HG03354 (cell line): ENCODE measurements around the gene SPATA13.

Experiments
- ATAC-seq: cut with Tn5 transposase; IDR thresholded peaks from one replicate; pipeline ENCODE4 v1.9.1; 2021; ENCODE audit warnings: mild to moderate bottlenecking; ENCODE audit not compliant: unreplicated experiment, poor library complexity, severe bottlenecking

The SPATA13 gene

GRCh38 chr13:24135674-24136300 is 24.7 kb upstream of the SPATA13 start:
- ATAC-seq: no peak

- no peak for ATAC-seq
These were observed 21.6 kb upstream of the SPATA13 start for GRCh38 chr13:24138911-24139310.

GRCh38 chr13:24141333-24141910 is 19.1 kb upstream of the SPATA13 start:
- ATAC-seq: no peak

- no peak for ATAC-seq
These were observed 18.1 kb upstream of the SPATA13 start for GRCh38 chr13:24142453-24142852.

GRCh38 chr13:24142886-24143285 is 17.6 kb upstream of the SPATA13 start:
- ATAC-seq: no peak

GRCh38 chr13:24145240-24145639 is 15.3 kb upstream of the SPATA13 start:
- ATAC-seq: no peak

GRCh38 chr13:24145674-24146073 is 14.8 kb upstream of the SPATA13 start:
- no peak for ATAC-seq

GRCh38 chr13:24146961-24147569 is 13.5 kb upstream of the SPATA13 start:
- no peak for ATAC-seq

- ATAC-seq: peak; percentile 96
These were observed 13.0 kb upstream of the SPATA13 start for GRCh38 chr13:24147570-24147963.

GRCh38 chr13:24148414-24149235 is 11.9 kb upstream of the SPATA13 start:
- ATAC-seq: no peak

GRCh38 chr13:24149246-24150032 is 11.1 kb upstream of the SPATA13 start:
- ATAC-seq: no peak

GRCh38 chr13:24150572-24150971 is 9.9 kb upstream of the SPATA13 start:
- no peak for ATAC-seq

GRCh38 chr13:24151864-24152263 is 8.7 kb upstream of the SPATA13 start:
- ATAC-seq: no peak

GRCh38 chr13:24152292-24153214 is 8.0 kb upstream of the SPATA13 start:
- no peak for ATAC-seq

- ATAC-seq: no peak
These were observed 7.2 kb upstream of the SPATA13 start for GRCh38 chr13:24153347-24153746.

GRCh38 chr13:24153979-24154701 is 6.4 kb upstream of the SPATA13 start:
- no peak for ATAC-seq

GRCh38 chr13:24159357-24159756 is 1.2 kb upstream of the SPATA13 start:
- no peak for ATAC-seq
